ENCODE data around the gene ADAT3.

ADAT3 gene

DNA sequence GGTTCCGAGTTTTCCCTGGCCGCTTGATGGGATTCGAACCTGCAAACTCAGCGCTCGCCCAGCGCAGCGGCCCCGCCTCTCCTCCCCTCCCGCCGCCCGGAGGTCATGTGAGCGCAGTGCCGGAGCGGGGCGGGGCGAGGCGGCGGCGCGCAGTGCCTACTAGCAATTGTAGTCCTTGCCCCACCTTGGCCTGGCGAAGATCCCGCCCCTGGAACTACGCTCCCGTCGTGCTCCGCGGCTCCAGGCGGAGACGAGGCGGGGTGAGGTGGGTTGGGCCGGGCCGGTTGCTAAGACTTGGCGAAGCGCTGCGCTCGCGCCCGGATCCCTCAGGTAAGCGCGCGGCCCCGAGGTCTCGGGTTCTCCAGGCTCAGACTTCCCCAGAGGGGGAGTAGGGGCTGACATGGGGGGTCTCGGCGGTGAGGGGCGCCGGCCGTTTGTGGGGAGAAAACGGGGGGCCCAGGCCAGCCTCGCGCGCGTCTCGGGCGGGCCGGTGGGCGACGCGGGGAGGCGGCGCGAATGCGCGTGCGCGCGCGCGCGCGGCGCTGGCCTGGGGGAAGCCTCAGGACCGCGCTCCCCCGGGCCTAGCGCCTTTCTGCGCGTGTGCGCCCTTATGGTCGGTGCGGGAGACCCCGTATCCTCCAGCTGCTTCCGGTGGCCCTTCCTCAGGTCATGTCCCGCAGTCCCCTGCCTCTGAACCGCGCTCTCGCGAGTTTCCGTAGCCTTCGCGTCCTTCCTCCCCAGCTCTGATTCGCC, at the start of gene ADAT3, which contains the start of gene SCAMP4:
Gene ADAT3, plus strand, starts transcription at position 290 of the 753 bp plus-strand sequence. CDS start 6,649 bp downstream, outside the sequence.
Gene SCAMP4, plus strand, starts transcription at position 290 of the 753 bp plus-strand sequence. CDS start 9,621 bp downstream, outside the sequence.
- DNase-seq (ENCODE audit: low read depth in 2 of 2) = peak; percentile 97 to 98

DNA sequence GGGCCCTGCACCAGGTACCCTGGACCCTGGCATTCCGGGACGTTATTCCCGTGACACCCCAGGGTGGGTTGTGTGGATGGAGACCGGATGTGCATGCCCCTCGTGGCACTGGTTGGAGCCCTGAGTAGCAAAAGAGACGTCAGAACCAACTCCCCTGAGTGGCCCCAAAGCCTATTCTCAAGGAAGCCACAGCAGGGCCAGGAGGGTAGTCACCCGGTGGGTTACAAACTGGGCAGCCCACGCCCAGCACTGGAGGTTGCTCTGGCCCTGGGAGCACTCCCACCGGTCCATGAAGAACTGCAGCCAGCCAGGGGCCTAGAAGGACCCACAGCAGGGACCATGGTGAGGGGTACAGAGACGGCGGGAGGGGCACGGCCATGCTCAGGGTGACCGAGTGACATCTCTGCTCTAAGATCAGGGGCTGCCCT, 49.4 kb upstream of the ADAT3 start:
- DNase-seq (ENCODE audit: low read depth in 2 of 2) = no peak

DNA sequence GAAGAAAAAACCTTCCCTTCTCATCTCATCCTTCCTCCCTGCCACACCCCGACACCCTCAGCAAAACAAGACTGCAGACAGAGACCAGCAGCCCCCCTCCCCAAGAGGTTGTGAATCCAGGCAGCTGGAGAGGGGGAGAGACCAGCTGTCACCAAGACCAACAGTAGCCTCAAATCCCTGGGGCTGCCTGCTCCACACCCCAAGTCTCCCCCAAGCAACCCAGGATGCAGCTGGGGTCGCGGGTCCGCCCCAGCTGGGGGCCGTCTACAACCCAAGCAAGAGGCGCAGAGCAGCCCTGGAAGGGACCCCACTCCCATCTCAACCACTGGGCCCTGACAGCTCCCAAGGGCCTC, 48.9 kb upstream of the ADAT3 start:
- DNase-seq (ENCODE audit: low read depth in 2 of 2) = no peak

DNA sequence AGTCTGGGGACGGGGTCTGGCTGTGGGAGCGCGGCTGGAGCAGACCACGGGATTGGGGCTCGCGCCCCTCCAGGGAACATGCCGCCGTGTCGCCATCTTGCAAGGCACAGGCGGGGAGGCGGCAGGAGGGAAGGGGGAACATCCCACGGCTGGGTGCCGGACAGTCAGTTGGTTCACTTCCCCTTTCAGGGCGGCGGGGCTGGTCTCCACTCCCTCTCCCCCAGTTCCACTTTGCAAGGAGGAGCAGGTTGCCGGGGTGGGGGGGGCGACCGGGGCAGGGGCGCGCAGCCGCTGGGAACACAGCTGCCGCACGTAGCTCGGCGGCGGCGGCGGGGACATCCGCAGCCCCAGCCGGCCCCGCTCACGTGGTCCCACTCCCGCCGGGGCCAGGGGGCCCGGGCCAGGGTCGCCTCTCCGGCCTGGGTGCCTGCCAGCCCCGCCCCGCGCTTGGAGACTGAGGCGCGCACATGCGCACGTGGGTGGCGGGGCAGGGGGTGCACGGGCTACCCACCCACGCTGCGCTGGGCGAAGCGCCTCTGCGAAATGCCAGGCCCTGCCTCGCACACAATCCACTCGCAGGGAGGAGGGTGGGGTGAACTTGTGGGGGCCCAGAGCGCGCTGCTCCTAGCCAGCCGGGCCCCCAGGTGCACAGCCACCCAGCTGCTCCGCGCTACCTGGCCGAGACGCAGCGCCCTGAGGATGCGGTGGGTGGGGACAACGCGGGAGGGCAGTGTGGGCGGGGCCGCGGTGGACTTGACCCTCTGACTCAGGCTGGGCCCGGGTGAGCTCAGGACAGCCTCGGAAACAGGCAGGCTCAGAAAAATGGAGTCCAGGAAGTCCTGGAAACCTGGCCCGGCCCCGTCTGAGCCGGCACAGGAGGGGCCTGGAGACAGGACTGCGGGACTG, 48.2 kb upstream of the ADAT3 start:
- no peak for DNase-seq (ENCODE audit: low read depth in 2 of 2)

GRCh38 chr19:1857648-1858326, 47.4 kb upstream of the ADAT3 start:
- DNase-seq (ENCODE audit: low read depth in 2 of 2) = no peak

DNA sequence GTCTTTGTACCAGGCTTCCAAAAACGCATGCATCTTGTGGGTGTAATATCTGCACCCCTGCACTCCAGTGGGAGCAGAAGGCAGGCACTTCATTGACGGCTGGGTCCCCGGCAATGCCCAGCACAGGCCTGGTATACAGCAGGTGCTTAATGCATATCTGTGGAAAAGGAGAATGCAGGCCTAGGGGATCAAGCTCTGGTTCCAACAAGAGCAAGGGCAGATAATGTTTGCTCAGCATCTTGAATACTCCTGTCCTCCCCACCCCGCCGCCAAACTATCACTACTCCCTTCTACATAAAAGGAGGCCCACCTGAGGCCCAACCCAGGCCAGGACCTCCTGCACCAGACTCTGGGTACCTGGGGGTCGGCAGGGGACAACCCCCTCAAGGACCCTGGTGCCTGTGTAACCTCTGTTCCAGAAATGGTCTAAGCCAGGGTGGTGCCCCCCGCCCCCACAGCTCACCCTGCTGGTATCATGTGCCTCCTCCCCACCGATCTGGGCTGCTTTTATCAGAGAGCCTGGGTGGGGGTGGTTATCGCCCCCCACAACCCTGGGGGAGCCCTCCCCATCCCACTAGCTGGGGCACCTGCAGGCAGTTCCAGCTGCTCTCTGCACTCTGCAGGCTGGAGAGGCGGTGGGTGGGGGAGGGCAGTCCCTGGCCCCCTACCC, 46.7 kb upstream of the ADAT3 start:
- DNase-seq (ENCODE audit: low read depth in 2 of 2) = no peak

GRCh38 chr19:1859331-1859781, 45.8 kb upstream of the ADAT3 start:
- no peak for DNase-seq (ENCODE audit: low read depth in 2 of 2)

- peak in 1 of 2 experiments; percentile 31 for DNase-seq (ENCODE audit: low read depth in 2 of 2)
These were observed 45.0 kb upstream of the ADAT3 start for GRCh38 chr19:1860042-1860775.

DNA sequence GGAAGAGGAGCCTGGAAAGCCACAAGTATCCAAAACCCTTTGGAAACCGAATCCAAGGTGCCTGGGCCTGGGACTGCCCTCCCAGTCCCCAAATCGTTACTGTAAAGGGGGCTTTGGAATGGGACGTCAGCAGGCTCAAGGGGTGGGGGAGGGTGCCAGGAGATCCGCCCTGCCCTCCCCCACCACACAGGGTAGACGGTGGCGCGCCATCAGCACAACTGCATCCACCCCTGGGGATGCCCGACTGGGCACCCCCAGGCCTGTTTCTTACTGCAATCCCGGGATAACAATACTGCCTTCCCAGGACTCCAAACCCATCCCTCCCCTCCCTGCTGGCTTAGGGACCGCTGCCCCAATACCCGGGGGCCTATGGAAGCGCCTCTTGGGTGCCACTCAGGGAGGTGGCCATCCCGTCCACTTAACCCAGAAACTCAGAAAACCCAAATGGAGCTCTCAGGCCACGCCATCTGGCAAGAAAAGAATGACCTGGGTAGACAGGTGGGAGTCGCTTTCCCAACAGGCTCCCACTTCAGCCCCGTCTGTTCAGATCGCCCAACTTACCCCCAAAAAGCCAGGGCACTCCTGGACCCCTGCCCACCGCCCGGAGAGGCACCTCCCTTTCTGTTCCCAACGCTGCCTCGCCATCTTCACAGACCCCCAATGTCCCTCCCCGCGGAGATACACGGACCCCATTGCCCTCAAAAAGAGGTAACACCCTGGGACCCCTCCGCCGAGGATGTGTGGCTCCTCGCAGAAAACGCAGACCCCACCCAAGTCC, 44.2 kb upstream of the ADAT3 start:
- DNase-seq (ENCODE audit: low read depth in 2 of 2) = no peak

GRCh38 chr19:1861599-1862031, 43.6 kb upstream of the ADAT3 start:
- no peak for DNase-seq (ENCODE audit: low read depth in 2 of 2)

DNA sequence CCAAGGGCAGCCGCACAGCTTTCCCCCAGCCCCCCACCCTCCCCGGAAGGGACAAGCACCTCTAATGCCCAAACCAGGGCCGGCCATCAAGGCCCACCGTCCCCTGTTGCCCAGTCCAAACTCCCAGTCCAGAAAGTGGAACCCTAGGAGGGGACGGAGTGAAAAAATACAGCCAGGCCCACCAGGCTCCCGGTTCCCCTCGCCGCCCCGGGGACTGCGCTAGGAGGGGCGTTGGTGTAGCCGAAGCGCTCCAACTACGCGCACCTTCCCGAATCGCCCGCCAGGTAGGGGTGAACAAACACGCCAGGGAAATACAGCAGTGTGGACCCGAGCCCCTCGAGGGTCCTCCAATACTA, 43.2 kb upstream of the ADAT3 start:
- DNase-seq (ENCODE audit: low read depth in 2 of 2) = no peak

DNA sequence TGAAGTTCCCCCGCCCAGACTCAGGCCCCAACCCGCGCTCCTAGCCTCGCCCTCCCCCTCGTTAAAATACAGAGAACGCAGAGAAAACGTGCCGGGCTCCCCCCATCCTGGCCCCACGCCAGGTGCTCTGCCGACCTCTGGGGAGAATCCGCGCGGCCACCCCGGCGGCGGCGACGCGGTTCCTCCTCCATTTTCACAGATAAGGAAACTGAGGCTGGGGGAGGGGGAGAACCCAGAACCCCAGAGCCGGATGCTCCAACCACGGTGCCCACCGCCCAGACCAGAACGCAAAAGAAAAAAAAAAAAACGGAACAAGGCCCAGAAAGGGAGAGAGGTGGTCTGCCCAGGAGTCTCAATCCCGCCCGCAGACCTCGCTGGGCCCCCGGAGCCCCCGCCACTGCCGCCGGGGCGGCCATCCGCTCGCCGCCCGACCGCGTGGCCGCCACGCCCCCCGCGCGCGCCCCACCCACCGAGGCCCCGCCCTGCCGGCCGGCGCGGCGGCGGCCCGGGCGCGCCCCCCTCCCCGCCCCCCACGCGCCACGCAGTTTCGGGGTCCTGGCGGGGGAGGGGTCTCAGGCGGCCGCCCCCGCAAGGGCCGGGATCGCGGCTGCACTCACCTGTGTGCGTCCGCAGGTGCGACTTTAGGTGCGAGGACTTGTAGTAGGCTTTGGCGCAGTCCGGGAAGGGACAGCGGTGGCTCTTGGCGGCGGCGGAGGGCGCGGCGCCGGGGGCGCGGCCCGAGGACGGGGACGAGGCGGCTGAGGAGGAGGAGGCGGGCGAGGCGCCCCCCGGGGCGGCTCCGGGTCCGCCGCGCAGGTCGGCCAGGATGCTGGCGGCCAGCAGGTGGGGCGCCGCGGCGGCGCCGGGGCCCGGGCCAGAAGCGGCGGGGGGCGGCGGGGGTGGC, 42.5 kb upstream of the ADAT3 start:
- DNase-seq (ENCODE audit: low read depth in 2 of 2) = no peak

DNA sequence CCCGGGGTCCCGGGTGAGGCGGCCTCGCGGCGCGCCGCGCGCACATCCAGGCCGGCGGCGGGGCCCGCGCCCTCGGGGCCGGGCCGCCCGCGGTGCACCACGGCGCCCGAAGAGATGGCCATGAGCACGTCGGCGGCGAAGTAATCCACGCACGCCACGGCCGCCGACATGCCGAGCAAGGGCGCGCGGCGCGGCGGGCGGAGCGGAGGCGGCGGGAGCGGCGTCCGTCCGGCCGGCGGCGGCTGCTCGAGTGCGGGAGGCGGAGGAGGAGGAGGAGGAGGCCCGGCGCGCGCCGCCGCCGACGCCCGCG, 41.9 kb upstream of the ADAT3 start, which contains the start of gene KLF16:
Gene KLF16, minus strand, starts transcription at position 252 of the 310 bp plus-strand sequence. Its CDS starts 82 bp downstream, at position 170.
- no peak for DNase-seq (ENCODE audit: low read depth in 2 of 2)

- peak; percentile 91 for DNase-seq (ENCODE audit: low read depth in 2 of 2)
These were observed 41.3 kb upstream of the ADAT3 start for GRCh38 chr19:1863638-1864479.

GRCh38 chr19:1864480-1865171, 40.6 kb upstream of the ADAT3 start:
- no peak for DNase-seq (ENCODE audit: low read depth in 2 of 2)

DNA sequence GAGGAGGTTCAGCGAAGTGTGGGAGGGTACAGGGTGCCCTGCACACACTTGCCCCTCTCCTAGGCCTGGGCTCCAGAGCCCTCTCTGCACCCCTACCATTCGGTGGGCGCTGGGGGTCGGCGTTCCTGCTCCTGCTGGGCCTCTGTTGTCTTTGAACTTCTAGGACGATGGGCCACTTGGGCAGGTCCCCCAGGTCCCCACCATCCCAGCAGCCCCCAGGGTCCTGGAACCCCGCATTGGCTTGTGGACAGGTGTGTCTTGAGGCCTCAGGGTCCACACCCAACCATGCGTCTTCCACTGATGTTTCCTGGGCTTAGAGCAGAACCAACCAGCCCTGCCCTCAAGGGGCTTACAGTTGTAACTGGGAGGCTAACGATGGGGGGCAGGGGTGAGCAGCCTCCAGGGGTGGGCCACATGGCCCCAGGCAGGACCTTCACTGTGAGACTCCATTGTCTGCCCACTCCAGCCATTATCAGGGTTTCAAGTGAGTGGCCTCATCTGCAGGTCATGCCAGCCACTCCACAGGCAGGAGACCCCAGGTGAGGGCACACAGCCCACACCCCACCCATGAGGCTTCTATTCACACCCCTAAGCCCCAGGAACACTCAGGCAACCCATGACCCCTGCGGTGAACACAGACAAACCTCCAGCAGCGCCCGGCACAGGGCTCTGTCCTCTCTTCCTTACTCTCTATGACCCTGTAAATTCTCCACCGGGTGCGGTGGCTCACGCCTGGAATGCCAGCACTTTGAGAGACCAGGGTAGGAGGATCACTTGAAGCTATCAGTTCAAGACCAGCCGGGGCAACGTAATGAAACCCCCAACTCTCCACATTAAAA, 39.8 kb upstream of the ADAT3 start:
- no peak for DNase-seq (ENCODE audit: low read depth in 2 of 2)

Data from fibroblast of skin of left biceps (primary cell).